ENCODE data around the gene JAZF1. TPM values are rescaled to one million over a fixed set of nuclear protein-coding genes. Genes with fewer than 3 reads are reported as not detected.

JAZF1 gene
- total RNA-seq = 3.5 and 4.7 TPM in 2 replicates

- intact Hi-C loops (cut with micrococcal nuclease) = no loop called here
These were observed at the start of gene JAZF1 for GRCh38 chr7:28180364-28181147. Gene JAZF1, minus strand, starts transcription at chr7:28180795.

GRCh38 chr7:28230261-28230660, 49.7 kb upstream of the JAZF1 start:
- intact Hi-C loops (cut with micrococcal nuclease) = no loop called here

- intact Hi-C loops (cut with micrococcal nuclease) = no loop called here
These were observed 47.8 kb upstream of the JAZF1 start for GRCh38 chr7:28228396-28228795.

- intact Hi-C loops (cut with micrococcal nuclease) = no loop called here
These were observed 45.4 kb upstream of the JAZF1 start for GRCh38 chr7:28226003-28226402.

- intact Hi-C loops (cut with micrococcal nuclease) = no loop called here
These were observed 45.0 kb upstream of the JAZF1 start for GRCh38 chr7:28225576-28225975.

GRCh38 chr7:28224675-28225074, 44.1 kb upstream of the JAZF1 start:
- intact Hi-C loops (cut with micrococcal nuclease) = no loop called here

- intact Hi-C loops (cut with micrococcal nuclease) = no loop called here
These were observed 43.6 kb upstream of the JAZF1 start for GRCh38 chr7:28224172-28224571.

GRCh38 chr7:28222636-28223035, 42.0 kb upstream of the JAZF1 start:
- intact Hi-C loops (cut with micrococcal nuclease) = no loop called here

GRCh38 chr7:28219793-28220192, 39.2 kb upstream of the JAZF1 start:
- intact Hi-C loops (cut with micrococcal nuclease) = no loop called here

- intact Hi-C loops (cut with micrococcal nuclease) = no loop called here
These were observed 36.5 kb upstream of the JAZF1 start for GRCh38 chr7:28217143-28217542.

- intact Hi-C loops (cut with micrococcal nuclease) = no loop called here
These were observed 30.4 kb upstream of the JAZF1 start for GRCh38 chr7:28211006-28211405.

GRCh38 chr7:28208506-28208905, 27.9 kb upstream of the JAZF1 start:
- intact Hi-C loops (cut with micrococcal nuclease) = no loop called here

- intact Hi-C loops (cut with micrococcal nuclease) = loop anchor here (1.0 kb wide), 1 partner anchor 32 kb away; no protein-coding TSS in a partner anchor
These were observed 27.0 kb upstream of the JAZF1 start for GRCh38 chr7:28207486-28208158.

- intact Hi-C loops (cut with micrococcal nuclease) = no loop called here
These were observed 24.9 kb upstream of the JAZF1 start for GRCh38 chr7:28205506-28205905.

GRCh38 chr7:28203508-28204240, 23.1 kb upstream of the JAZF1 start:
- intact Hi-C loops (cut with micrococcal nuclease) = no loop called here

GRCh38 chr7:28202222-28202621, 21.6 kb upstream of the JAZF1 start:
- intact Hi-C loops (cut with micrococcal nuclease) = no loop called here

GRCh38 chr7:28201131-28201530, 20.5 kb upstream of the JAZF1 start:
- intact Hi-C loops (cut with micrococcal nuclease) = no loop called here

- intact Hi-C loops (cut with micrococcal nuclease) = no loop called here
These were observed 20.0 kb upstream of the JAZF1 start for GRCh38 chr7:28200598-28200997.

- intact Hi-C loops (cut with micrococcal nuclease) = no loop called here
These were observed 18.5 kb upstream of the JAZF1 start for GRCh38 chr7:28199021-28199510.

GRCh38 chr7:28195910-28196620, 15.5 kb upstream of the JAZF1 start:
- intact Hi-C loops (cut with micrococcal nuclease) = no loop called here

All from T-helper 1 cell treated with Interleukin-12 subunit alpha and Interleukin-12 subunit beta and Interleukin-4 antibody, amounts not matched to agents 30 ng/mL and 1 ng/mL, for 36 hours (primary cell).